SK-N-SH (cell line): ENCODE data around the gene KLHL18. TPM values are rescaled to one million over a fixed set of nuclear protein-coding genes. Genes with fewer than 3 reads are reported as not detected.

Source experiments
- CTCF ChIA-PET: fragments of 300-600, 350-600 bp; formaldehyde crosslinking; extraction: SDS; loops from one replicate; lab custom pipeline; 2021; lab: Yijun Ruan, JAX
- POLR2A ChIA-PET: fragments of 350-600 bp; sonication (Branson Sonifier 250); formaldehyde crosslinking; extraction: SDS; loops from one replicate; lab custom pipeline; 2020; ENCODE audit warnings: antibody characterized with exemption, inconsistent platforms; lab: Yijun Ruan, JAX
- DNase-seq: peaks from one replicate; pipeline ENCODE4 v3.0.0; 2012
- H2AFZ ChIP-seq: fragments of 200-600 bp; sonication (generic); 2 replicates; pipeline ENCODE4 v1.8.1; 2016; ENCODE audit warnings: antibody characterized with exemption, mild to moderate bottlenecking, low read depth
- H3F3A ChIP-seq: fragments of 200-600 bp; sonication (generic); replicated peaks from 2 replicates; pipeline ENCODE3; 2016; ENCODE audit warnings: antibody characterized with exemption, mild to moderate bottlenecking; ENCODE audit not compliant: insufficient read depth
- H3K27ac ChIP-seq, 2 experiments: fragments of 200-500 bp in 1 of 2; fragments of 200-600 bp in 1 of 2; sonication (Bioruptor generic) in 1 of 2; sonication (generic), shearing (Covaris generic) in 1 of 2; 2 replicates each; pipeline versions ENCODE4 v1.5.1 to v1.6.1; 2014 to 2016; ENCODE audit warnings: low read depth in 2 of 2, inconsistent platforms in 1 of 2, low read length in 1 of 2, mild to moderate bottlenecking in 1 of 2, mixed read lengths in 1 of 2
- H3K27me3 ChIP-seq: fragments of 200-600 bp; sonication (generic), shearing (Covaris generic); 2 replicates; pipeline ENCODE4 v1.6.1; 2016; ENCODE audit warnings: mixed run types; ENCODE audit not compliant: insufficient read depth
- H3K36me3 ChIP-seq, 2 experiments: fragments of 200-500 bp in 1 of 2; fragments of 200-600 bp in 1 of 2; sonication (Bioruptor generic) in 1 of 2; sonication (generic) in 1 of 2; replicated peaks in 1 of 2; 2 replicates each; pipeline versions ENCODE3 to v1.5.1; 2014 to 2016; ENCODE audit warnings: low read length in 1 of 2, mild to moderate bottlenecking in 1 of 2; ENCODE audit not compliant: insufficient read depth in 2 of 2, control insufficient read depth in 1 of 2
- H3K4me1 ChIP-seq, 2 experiments: fragments of 200-500 bp in 1 of 2; fragments of 200-600 bp in 1 of 2; sonication (Bioruptor generic) in 1 of 2; sonication (generic), shearing (Covaris generic) in 1 of 2; 2 replicates each; pipeline versions ENCODE4 v1.5.1 to v1.6.1; 2014 to 2016; ENCODE audit warnings: low read depth in 1 of 2, low read length in 1 of 2, mixed run types in 1 of 2; ENCODE audit not compliant: insufficient read depth in 2 of 2, control insufficient read depth in 1 of 2
- H3K4me2 ChIP-seq: fragments of 200-600 bp; sonication (generic), shearing (Covaris generic); 2 replicates; pipeline ENCODE4 v1.6.1; 2017; ENCODE audit warnings: mixed run types
- H3K4me3 ChIP-seq, 2 experiments: fragments of 200-500 bp in 1 of 2; fragments of 200-600 bp in 1 of 2; sonication (Bioruptor generic) in 1 of 2; sonication (generic), shearing (Covaris generic) in 1 of 2; 2 replicates each; pipeline versions ENCODE4 v1.5.1 to v1.8.1; 2014 to 2016; ENCODE audit warnings: low read depth in 2 of 2, inconsistent platforms in 1 of 2, low read length in 1 of 2, mild to moderate bottlenecking in 1 of 2, mixed read lengths in 1 of 2, moderate library complexity in 1 of 2
- H3K79me2 ChIP-seq: fragments of 200-600 bp; sonication (generic); 2 replicates; pipeline ENCODE4 v1.8.1; 2017; ENCODE audit warnings: mild to moderate bottlenecking; ENCODE audit not compliant: insufficient read depth
- H3K9ac ChIP-seq: fragments of 200-600 bp; sonication (generic); 2 replicates; pipeline ENCODE4 v1.6.1; 2017; ENCODE audit warnings: mixed run types
- H3K9me2 ChIP-seq: fragments of 200-600 bp; sonication (generic); 2 replicates; pipeline ENCODE4 v1.6.1; 2017; ENCODE audit warnings: mixed run types
- H3K9me3 ChIP-seq: fragments of 200-600 bp; sonication (generic); 2 replicates; pipeline ENCODE4 v1.6.1; 2017; ENCODE audit warnings: mixed run types, mild to moderate bottlenecking, moderate library complexity
- H4K20me1 ChIP-seq: fragments of 200-600 bp; sonication (generic); 2 replicates; pipeline ENCODE4 v1.6.1; 2017; ENCODE audit warnings: mild to moderate bottlenecking, mixed run types; ENCODE audit not compliant: insufficient read depth
- CHD2 ChIP-seq: fragments of 150-350 bp; IDR thresholded peaks from 2 replicates; pipeline ENCODE4 v1.6.1; 2018; ENCODE audit warnings: low read length; ENCODE audit not compliant: partially characterized antibody
- ELF1 ChIP-seq: IDR thresholded peaks from 2 replicates; pipeline ENCODE4 v1.4.0; 2012
- FOSL2 ChIP-seq: IDR thresholded peaks from 2 replicates; pipeline ENCODE4 v1.4.0; 2012; ENCODE audit warnings: low read depth, mild to moderate bottlenecking, moderate library complexity, borderline replicate concordance
- GABPA ChIP-seq: IDR thresholded peaks from 2 replicates; pipeline ENCODE4 v1.4.0; 2012; ENCODE audit warnings: low read depth, mild to moderate bottlenecking
- MEF2A ChIP-seq: IDR thresholded peaks from 2 replicates; pipeline ENCODE4 v1.4.0; 2012; ENCODE audit warnings: low read depth, borderline replicate concordance
- MXI1 ChIP-seq: IDR thresholded peaks from 2 replicates; pipeline ENCODE4 v1.6.1; 2012; ENCODE audit warnings: mild to moderate bottlenecking, low read depth, low read length, improper control_type of control experiment
- NFIC ChIP-seq: IDR thresholded peaks from 2 replicates; pipeline ENCODE4 v1.4.0; 2012; ENCODE audit warnings: borderline replicate concordance
- POLR2AphosphoS5 ChIP-seq: IDR thresholded peaks from 2 replicates; pipeline ENCODE4 v1.6.1; 2012; ENCODE audit warnings: low read depth, low read length
- RAD21 ChIP-seq: IDR thresholded peaks from 2 replicates; pipeline ENCODE4 v1.6.1; 2012; ENCODE audit warnings: mild to moderate bottlenecking, low read length
- RXRA ChIP-seq: IDR thresholded peaks from 2 replicates; pipeline ENCODE4 v1.4.0; 2012; ENCODE audit warnings: low read depth, mild to moderate bottlenecking, borderline replicate concordance
- SMC3 ChIP-seq: IDR thresholded peaks from 2 replicates; pipeline ENCODE4 v1.6.1; 2012; ENCODE audit warnings: low read depth, low read length, improper control_type of control experiment
- TAF1 ChIP-seq: IDR thresholded peaks from 2 replicates; pipeline ENCODE4 v1.6.1; 2012; ENCODE audit warnings: low read depth, mild to moderate bottlenecking, low read length, moderate library complexity, borderline replicate concordance
- TEAD4 ChIP-seq: IDR thresholded peaks from 2 replicates; pipeline ENCODE4 v1.4.0; 2012; ENCODE audit warnings: mild to moderate bottlenecking, borderline replicate concordance; ENCODE audit not compliant: insufficient read depth
- WGBS: methylation state at CpG from one replicate; pipeline ENCODE4 v1.1.6; 2017; ENCODE audit warnings: low lambda C conversion rate; 5-methylcytosine and 5-hydroxymethylcytosine counted together
- polyA plus RNA-seq, 3 experiments: library from polyadenylated mRNA; depleted of rRNA; stranded (reverse); fragments of >200 nt; gene quantifications; 2 replicates each; pipeline ENCODE4 v1.2.3, GENCODE V29; 2012
- TF ChIP-seq, protein P1 (sequence below): IDR thresholded peaks from 2 replicates; pipeline ENCODE4 v1.4.0; 2012; ENCODE audit warnings: low read depth, borderline replicate concordance
- TF ChIP-seq, protein P2 (sequence below): fragments of 150-350 bp; IDR thresholded peaks from 2 replicates; pipeline ENCODE4 v1.6.1; 2017; ENCODE audit warnings: antibody characterized with exemption, low read length, low read depth, borderline replicate concordance
- TF ChIP-seq, protein P3 (sequence below): fragments of 150-350 bp; IDR thresholded peaks from 2 replicates; pipeline ENCODE4 v1.6.1; 2016; ENCODE audit warnings: mild to moderate bottlenecking, low read depth, low read length
- TF ChIP-seq, protein P4 (sequence below): IDR thresholded peaks from 2 replicates; pipeline ENCODE4 v1.4.0; 2012; ENCODE audit warnings: low read depth, borderline replicate concordance
- TF ChIP-seq, protein P5 (sequence below): IDR thresholded peaks from 2 replicates; pipeline ENCODE4 v1.6.1; 2012; ENCODE audit warnings: mild to moderate bottlenecking, low read depth, low read length, moderate library complexity

KLHL18 gene
- polyA plus RNA-seq, 1 of the 3 experiments (the other 2 are of a cell fraction) = 55.2 TPM

DNA sequence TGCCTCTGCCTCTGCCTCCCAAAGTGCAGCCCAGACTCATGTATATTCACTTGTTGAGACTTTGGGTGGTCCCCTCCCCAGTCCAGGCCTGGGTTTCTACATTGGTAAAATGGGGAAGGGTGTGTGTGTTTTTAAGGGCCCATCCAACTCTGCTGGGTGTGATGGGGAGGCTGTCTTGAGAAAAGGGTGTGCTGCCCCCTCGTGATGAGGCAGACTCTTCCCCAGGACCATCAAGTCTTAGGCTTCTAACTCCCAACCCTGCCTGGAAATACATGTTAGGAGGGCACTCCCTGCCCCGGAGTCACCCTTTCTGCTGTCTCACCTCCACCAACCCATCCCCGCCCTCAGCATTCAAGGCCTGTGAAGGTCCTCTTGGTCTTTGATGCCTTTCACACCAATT is 93.6 kb downstream of the KLHL18 start:
- DNase-seq = no peak
- Histone ChIP-seq H3K9ac (no peak overlapping the region), H3F3A (no peaks in the 10 kb centered on the region), H2AFZ (no peak overlapping the region), H3K9me2 (no peaks in the 10 kb centered on the region), H3K9me3 (no peaks in the 10 kb centered on the region), H3K4me1 (peaks cover 0 to 5% of the 10 kb centered on the region in 2 experiments; a peak in 1 of 4 replicates), H3K36me3 (no peaks in the 10 kb centered on the region), H3K4me2 (no peak overlapping the region), H3K27me3 (no peaks in the 10 kb centered on the region), H3K4me3 (no peak overlapping the region), H3K79me2 (peaks cover 24% of the 10 kb centered on the region), H3K27ac (no peak overlapping the region), H4K20me1 (no peaks in the 10 kb centered on the region; the same call in 1 of the 2 replicates)
- CTCF ChIA-PET = no interaction called here
- POLR2A ChIA-PET = no interaction called here
- TF ChIP-seq, protein P1, sequence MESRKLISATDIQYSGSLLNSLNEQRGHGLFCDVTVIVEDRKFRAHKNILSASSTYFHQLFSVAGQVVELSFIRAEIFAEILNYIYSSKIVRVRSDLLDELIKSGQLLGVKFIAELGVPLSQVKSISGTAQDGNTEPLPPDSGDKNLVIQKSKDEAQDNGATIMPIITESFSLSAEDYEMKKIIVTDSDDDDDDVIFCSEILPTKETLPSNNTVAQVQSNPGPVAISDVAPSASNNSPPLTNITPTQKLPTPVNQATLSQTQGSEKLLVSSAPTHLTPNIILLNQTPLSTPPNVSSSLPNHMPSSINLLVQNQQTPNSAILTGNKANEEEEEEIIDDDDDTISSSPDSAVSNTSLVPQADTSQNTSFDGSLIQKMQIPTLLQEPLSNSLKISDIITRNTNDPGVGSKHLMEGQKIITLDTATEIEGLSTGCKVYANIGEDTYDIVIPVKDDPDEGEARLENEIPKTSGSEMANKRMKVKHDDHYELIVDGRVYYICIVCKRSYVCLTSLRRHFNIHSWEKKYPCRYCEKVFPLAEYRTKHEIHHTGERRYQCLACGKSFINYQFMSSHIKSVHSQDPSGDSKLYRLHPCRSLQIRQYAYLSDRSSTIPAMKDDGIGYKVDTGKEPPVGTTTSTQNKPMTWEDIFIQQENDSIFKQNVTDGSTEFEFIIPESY = no peak
- TF ChIP-seq FOSL2 (no peak), SMC3 (no peak), MEF2A (no peak), CHD2 (no peak), RXRA (no peak), ELF1 (no peak), POLR2AphosphoS5 (no peak)
- TF ChIP-seq, protein P2, sequence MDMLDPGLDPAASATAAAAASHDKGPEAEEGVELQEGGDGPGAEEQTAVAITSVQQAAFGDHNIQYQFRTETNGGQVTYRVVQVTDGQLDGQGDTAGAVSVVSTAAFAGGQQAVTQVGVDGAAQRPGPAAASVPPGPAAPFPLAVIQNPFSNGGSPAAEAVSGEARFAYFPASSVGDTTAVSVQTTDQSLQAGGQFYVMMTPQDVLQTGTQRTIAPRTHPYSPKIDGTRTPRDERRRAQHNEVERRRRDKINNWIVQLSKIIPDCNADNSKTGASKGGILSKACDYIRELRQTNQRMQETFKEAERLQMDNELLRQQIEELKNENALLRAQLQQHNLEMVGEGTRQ = no peak
- WGBS = 100% methylated on average over 3 of the region's 3 CpGs

DNA sequence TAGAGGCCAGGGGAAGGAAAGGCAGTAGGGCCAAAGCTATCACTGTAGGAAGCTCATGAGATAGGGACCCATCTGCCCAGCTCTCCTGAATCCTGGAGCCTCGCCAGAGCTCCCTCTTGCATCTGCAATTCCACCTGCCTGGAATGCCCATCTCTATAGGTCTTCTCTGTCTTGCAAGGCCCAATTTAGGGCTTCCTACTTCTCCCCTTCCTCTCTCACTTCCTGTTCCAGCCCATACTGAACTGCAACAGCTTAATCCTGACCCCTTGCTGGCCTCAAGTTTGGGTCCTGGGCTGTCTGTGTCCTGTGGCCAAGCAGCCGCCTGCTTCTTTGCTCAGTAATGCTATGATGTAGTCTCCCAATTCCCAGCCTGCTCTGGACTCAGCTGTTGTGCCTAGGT is 94.4 kb downstream of the KLHL18 start:
- H3K9me3 ChIP-seq = no peaks in the 10 kb centered on the region
- 96% methylated on average over 2 of the region's 2 CpGs for whole genome bisulfite sequencing
- H3K4me1 ChIP-seq = peaks cover 0 to 9% of the 10 kb centered on the region in 2 experiments; a peak in 1 of 4 replicates
- no peak for DNase-seq
- no peak overlapping the region for H3K27ac ChIP-seq
- H3K79me2 ChIP-seq = peaks cover 32% of the 10 kb centered on the region
- H3K9me2 ChIP-seq = no peaks in the 10 kb centered on the region
- H4K20me1 ChIP-seq = peaks cover 8% of the 10 kb centered on the region
- peaks cover 3% of the 10 kb centered on the region for H3F3A ChIP-seq
- no peak overlapping the region for H3K9ac ChIP-seq
- no peak overlapping the region for H3K4me2 ChIP-seq
- POLR2A ChIA-PET = interaction anchor here (0.6 kb wide), 1 partner anchor 323 kb away, joined by 5 read pairs; no protein-coding TSS in a partner anchor
- CTCF ChIA-PET = interaction anchor here (0.9 to 1.0 kb wide), 3 partner anchors 43 to 1059 kb away, joined by 3 read pairs; no protein-coding TSS in a partner anchor
- no peak overlapping the region for H2AFZ ChIP-seq
- H3K27me3 ChIP-seq = no peaks in the 10 kb centered on the region
- no peak overlapping the region for H3K4me3 ChIP-seq
- H3K36me3 ChIP-seq = no peaks in the 10 kb centered on the region
- TF ChIP-seq, protein P3, sequence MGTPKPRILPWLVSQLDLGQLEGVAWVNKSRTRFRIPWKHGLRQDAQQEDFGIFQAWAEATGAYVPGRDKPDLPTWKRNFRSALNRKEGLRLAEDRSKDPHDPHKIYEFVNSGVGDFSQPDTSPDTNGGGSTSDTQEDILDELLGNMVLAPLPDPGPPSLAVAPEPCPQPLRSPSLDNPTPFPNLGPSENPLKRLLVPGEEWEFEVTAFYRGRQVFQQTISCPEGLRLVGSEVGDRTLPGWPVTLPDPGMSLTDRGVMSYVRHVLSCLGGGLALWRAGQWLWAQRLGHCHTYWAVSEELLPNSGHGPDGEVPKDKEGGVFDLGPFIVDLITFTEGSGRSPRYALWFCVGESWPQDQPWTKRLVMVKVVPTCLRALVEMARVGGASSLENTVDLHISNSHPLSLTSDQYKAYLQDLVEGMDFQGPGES = no peak
- no peak for TF ChIP-seq CHD2
- TF ChIP-seq GABPA = no peak
- no peak for TF ChIP-seq RAD21
- TF ChIP-seq RXRA = no peak
- TF ChIP-seq, protein P4, sequence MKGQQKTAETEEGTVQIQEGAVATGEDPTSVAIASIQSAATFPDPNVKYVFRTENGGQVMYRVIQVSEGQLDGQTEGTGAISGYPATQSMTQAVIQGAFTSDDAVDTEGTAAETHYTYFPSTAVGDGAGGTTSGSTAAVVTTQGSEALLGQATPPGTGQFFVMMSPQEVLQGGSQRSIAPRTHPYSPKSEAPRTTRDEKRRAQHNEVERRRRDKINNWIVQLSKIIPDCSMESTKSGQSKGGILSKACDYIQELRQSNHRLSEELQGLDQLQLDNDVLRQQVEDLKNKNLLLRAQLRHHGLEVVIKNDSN = no peak
- TF ChIP-seq, protein P5, sequence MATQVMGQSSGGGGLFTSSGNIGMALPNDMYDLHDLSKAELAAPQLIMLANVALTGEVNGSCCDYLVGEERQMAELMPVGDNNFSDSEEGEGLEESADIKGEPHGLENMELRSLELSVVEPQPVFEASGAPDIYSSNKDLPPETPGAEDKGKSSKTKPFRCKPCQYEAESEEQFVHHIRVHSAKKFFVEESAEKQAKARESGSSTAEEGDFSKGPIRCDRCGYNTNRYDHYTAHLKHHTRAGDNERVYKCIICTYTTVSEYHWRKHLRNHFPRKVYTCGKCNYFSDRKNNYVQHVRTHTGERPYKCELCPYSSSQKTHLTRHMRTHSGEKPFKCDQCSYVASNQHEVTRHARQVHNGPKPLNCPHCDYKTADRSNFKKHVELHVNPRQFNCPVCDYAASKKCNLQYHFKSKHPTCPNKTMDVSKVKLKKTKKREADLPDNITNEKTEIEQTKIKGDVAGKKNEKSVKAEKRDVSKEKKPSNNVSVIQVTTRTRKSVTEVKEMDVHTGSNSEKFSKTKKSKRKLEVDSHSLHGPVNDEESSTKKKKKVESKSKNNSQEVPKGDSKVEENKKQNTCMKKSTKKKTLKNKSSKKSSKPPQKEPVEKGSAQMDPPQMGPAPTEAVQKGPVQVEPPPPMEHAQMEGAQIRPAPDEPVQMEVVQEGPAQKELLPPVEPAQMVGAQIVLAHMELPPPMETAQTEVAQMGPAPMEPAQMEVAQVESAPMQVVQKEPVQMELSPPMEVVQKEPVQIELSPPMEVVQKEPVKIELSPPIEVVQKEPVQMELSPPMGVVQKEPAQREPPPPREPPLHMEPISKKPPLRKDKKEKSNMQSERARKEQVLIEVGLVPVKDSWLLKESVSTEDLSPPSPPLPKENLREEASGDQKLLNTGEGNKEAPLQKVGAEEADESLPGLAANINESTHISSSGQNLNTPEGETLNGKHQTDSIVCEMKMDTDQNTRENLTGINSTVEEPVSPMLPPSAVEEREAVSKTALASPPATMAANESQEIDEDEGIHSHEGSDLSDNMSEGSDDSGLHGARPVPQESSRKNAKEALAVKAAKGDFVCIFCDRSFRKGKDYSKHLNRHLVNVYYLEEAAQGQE = no peak
- TF ChIP-seq NFIC = no peak
- no peak for TF ChIP-seq SMC3
- no peak for TF ChIP-seq TAF1
- TF ChIP-seq POLR2AphosphoS5 = no peak
- TF ChIP-seq TEAD4 = no peak
- no peak for TF ChIP-seq MXI1
- TF ChIP-seq FOSL2 = no peak
